NCI-H2029 treated with DMSO at 0.1 percent for 48 hours (cell line): ENCODE results near the gene SLC17A8.
"Not testable (repeated sequence)": the region's sequence is repeated elsewhere in the genome, so short reads cannot be mapped to it uniquely, and the experiment has no call there.

Source experiments
- DNase-seq: peaks from one replicate; lab custom pipeline; 2025; lab: John Stamatoyannopoulos, UW

The SLC17A8 gene

GRCh38 chr12:100427078-100427477 is 70.2 kb downstream of the SLC17A8 start:
- no peak for DNase-seq

- DNase-seq, result not testable (repeated sequence)
Observed at GRCh38 chr12:100430251-100430650, 73.4 kb downstream of the SLC17A8 start.

- no peak for DNase-seq
Observed at GRCh38 chr12:100433701-100434100, 76.8 kb downstream of the SLC17A8 start.

- no peak for DNase-seq
Observed at GRCh38 chr12:100434177-100434576, 77.3 kb downstream of the SLC17A8 start.

GRCh38 chr12:100435957-100436356 is 79.1 kb downstream of the SLC17A8 start:
- DNase-seq, result no peak

- no peak for DNase-seq
Observed at GRCh38 chr12:100437038-100437841, 80.4 kb downstream of the SLC17A8 start.

- no peak for DNase-seq
Observed at GRCh38 chr12:100439797-100440196, 82.9 kb downstream of the SLC17A8 start.

- DNase-seq, result no peak
Observed at GRCh38 chr12:100442403-100442802, 85.5 kb downstream of the SLC17A8 start.

- DNase-seq, result no peak
Observed at GRCh38 chr12:100443434-100443833, 86.6 kb downstream of the SLC17A8 start.

GRCh38 chr12:100445081-100445481 is 88.2 kb downstream of the SLC17A8 start:
- DNase-seq, result no peak

GRCh38 chr12:100447381-100447780 is 90.5 kb downstream of the SLC17A8 start:
- no peak for DNase-seq

- no peak for DNase-seq
Observed at GRCh38 chr12:100448656-100449055, 91.8 kb downstream of the SLC17A8 start.

GRCh38 chr12:100450735-100451134 is 93.9 kb downstream of the SLC17A8 start:
- DNase-seq, result no peak

- DNase-seq, result no peak
Observed at GRCh38 chr12:100453951-100454350, 97.1 kb downstream of the SLC17A8 start.

- DNase-seq, result no peak
Observed at GRCh38 chr12:100455896-100456295, 99.0 kb downstream of the SLC17A8 start.

GRCh38 chr12:100458191-100458590 is 101.3 kb downstream of the SLC17A8 start:
- no peak for DNase-seq

GRCh38 chr12:100460702-100461101 is 103.8 kb downstream of the SLC17A8 start:
- DNase-seq, result no peak

GRCh38 chr12:100461330-100461973 is 104.6 kb downstream of the SLC17A8 start:
- DNase-seq, result no peak

GRCh38 chr12:100463661-100464060 is 106.8 kb downstream of the SLC17A8 start:
- no peak for DNase-seq

- no peak for DNase-seq
Observed at GRCh38 chr12:100464529-100464928, 107.7 kb downstream of the SLC17A8 start.

- DNase-seq, result no peak
Observed at GRCh38 chr12:100468126-100468525, 111.3 kb downstream of the SLC17A8 start.
